GM12878 (cell line): Measurements from ENCODE around the gene RAMACL.

ENCODE experiments used
- NFXL1 ChIP-seq: fragments of 450-650 bp; IDR thresholded peaks from 2 replicates; pipeline ENCODE4 v1.6.1; 2017; ENCODE audit warnings: antibody characterized with exemption, mild to moderate bottlenecking, borderline replicate concordance
- RFX5 ChIP-seq: IDR thresholded peaks from 2 replicates; pipeline ENCODE4 v1.6.1; 2011; ENCODE audit warnings: low read depth, low read length, improper control_type of control experiment
- TF ChIP-seq, protein P1 (sequence below), 3 experiments: IDR thresholded peaks in 2 of 3; conservative IDR thresholded peaks in 1 of 3; 2 replicates each; pipeline ENCODE4 v1.5.1; 2011; ENCODE audit warnings: low read depth in 3 of 3, low read length in 3 of 3, mild to moderate bottlenecking in 3 of 3, control low read depth in 2 of 3, moderate library complexity in 2 of 3, inconsistent platforms in 1 of 3, mixed read lengths in 1 of 3; ENCODE audit not compliant: control insufficient read depth in 2 of 3, insufficient read depth in 1 of 3; ENCODE audit errors: extremely low read depth in 1 of 3

DNA sequence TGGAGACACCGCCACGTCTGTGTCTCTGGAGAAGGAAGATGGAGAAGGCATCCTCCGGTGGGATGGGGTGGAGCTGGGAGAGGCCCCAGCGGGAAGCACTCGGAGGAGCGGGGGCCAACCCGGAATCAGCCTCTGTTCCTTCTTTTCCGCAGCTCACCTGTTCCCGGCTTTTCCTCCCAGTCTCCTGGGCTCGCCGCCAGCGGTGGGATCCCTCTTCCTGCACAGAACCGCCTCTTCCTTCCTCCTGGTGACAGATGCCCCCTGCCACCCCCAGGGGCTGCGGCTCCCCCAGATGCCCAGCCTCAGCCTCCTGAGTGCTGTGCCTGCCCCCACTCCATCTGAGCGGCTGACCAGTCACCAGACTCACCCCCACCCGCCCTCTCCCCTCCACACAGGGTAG lies 23.3 kb downstream of the RAMACL start:
- TF ChIP-seq NFXL1 = no peak
- TF ChIP-seq, protein P1, sequence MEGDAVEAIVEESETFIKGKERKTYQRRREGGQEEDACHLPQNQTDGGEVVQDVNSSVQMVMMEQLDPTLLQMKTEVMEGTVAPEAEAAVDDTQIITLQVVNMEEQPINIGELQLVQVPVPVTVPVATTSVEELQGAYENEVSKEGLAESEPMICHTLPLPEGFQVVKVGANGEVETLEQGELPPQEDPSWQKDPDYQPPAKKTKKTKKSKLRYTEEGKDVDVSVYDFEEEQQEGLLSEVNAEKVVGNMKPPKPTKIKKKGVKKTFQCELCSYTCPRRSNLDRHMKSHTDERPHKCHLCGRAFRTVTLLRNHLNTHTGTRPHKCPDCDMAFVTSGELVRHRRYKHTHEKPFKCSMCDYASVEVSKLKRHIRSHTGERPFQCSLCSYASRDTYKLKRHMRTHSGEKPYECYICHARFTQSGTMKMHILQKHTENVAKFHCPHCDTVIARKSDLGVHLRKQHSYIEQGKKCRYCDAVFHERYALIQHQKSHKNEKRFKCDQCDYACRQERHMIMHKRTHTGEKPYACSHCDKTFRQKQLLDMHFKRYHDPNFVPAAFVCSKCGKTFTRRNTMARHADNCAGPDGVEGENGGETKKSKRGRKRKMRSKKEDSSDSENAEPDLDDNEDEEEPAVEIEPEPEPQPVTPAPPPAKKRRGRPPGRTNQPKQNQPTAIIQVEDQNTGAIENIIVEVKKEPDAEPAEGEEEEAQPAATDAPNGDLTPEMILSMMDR (IDR thresholded peaks at IDR 0.05 in 2 of 3, conservative IDR thresholded peaks at IDR 0.05 in 1 of 3; ENCODE audit: control insufficient read depth in 2 of 3, extremely low read depth in 1 of 3, insufficient read depth in 1 of 3, low read depth in 3 of 3, low read length in 3 of 3) = no peak
- no peak for TF ChIP-seq RFX5
